Measurements from ENCODE around the gene RNH1.

GRCh38 chr11:479311-479710, 27.7 kb downstream of the RNH1 start:
- no peak for TF ChIP-seq CTCF (IDR thresholded peaks at IDR 0.05)
- TF ChIP-seq SIN3A (IDR thresholded peaks at IDR 0.05; ENCODE audit: borderline replicate concordance, insufficient read depth, low read depth, low read length) = no peak
- no peak for TF ChIP-seq POLR2AphosphoS5 (IDR thresholded peaks at IDR 0.05; ENCODE audit: low read depth, low read length)
- no peak for TF ChIP-seq REST (IDR thresholded peaks at IDR 0.05; ENCODE audit: insufficient read depth in 1 of 2, low read depth in 2 of 2, low read length in 1 of 2)
- no peak for TF ChIP-seq TCF7L2 (IDR thresholded peaks at IDR 0.05; ENCODE audit: low read depth, low read length)

Measured in Panc1 (cell line).